ENCODE data around the gene EHD4.

DNA sequence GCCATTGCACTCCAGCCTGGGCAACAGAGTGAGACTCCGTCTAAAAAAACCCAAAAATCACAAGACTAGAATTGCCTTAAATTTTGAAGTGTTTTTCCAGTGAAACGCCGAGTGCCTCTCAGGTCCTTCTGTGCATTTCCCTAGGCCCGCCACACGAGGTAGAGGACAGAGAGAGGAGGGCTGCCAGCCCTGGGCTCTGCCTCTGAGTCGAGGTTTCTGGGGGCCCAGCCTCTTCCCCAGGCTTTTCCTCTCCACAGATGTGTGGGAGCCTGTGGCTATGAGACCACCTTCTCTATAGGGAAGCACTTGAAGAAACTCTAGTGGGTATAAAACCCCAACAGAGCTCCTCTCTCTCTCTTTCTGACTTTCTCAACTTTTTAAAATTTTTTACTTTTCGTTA lies 10.9 kb upstream of the EHD4 start:
- TF ChIP-seq, protein P1, sequence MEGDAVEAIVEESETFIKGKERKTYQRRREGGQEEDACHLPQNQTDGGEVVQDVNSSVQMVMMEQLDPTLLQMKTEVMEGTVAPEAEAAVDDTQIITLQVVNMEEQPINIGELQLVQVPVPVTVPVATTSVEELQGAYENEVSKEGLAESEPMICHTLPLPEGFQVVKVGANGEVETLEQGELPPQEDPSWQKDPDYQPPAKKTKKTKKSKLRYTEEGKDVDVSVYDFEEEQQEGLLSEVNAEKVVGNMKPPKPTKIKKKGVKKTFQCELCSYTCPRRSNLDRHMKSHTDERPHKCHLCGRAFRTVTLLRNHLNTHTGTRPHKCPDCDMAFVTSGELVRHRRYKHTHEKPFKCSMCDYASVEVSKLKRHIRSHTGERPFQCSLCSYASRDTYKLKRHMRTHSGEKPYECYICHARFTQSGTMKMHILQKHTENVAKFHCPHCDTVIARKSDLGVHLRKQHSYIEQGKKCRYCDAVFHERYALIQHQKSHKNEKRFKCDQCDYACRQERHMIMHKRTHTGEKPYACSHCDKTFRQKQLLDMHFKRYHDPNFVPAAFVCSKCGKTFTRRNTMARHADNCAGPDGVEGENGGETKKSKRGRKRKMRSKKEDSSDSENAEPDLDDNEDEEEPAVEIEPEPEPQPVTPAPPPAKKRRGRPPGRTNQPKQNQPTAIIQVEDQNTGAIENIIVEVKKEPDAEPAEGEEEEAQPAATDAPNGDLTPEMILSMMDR (tag by site-specific recombination; IDR thresholded peaks at IDR 0.05), result no peak
- TF ChIP-seq ZBTB1 (tag by site-specific recombination; IDR thresholded peaks at IDR 0.05), result no peak
- no peak for TF ChIP-seq ZNF623 (tag by site-specific recombination; IDR thresholded peaks at IDR 0.05)
- TF ChIP-seq ZNF274 (IDR thresholded peaks at IDR 0.05; ENCODE audit: low read length), result no peak
- no peak for TF ChIP-seq ZNF274 (tag by site-specific recombination; IDR thresholded peaks at IDR 0.05; ENCODE audit: borderline replicate concordance)
- TF ChIP-seq ZBTB21 (tag by site-specific recombination; IDR thresholded peaks at IDR 0.05), result no peak
- no peak for TF ChIP-seq ZNF707 (tag by site-specific recombination; IDR thresholded peaks at IDR 0.05)
- TF ChIP-seq ZNF19 (tag by site-specific recombination; IDR thresholded peaks at IDR 0.05; ENCODE audit: low read depth), result no peak
- TF ChIP-seq YY1 (tag by site-specific recombination; IDR thresholded peaks at IDR 0.05), result no peak
- TF ChIP-seq ZNF133 (tag by site-specific recombination; IDR thresholded peaks at IDR 0.05), result no peak
- TF ChIP-seq ZNF114 (tag by site-specific recombination; IDR thresholded peaks at IDR 0.05), result no peak
- no peak for TF ChIP-seq ZNF560 (tag by site-specific recombination; IDR thresholded peaks at IDR 0.05; ENCODE audit: borderline replicate concordance)
- no peak for TF ChIP-seq ZNF223 (tag by site-specific recombination; IDR thresholded peaks at IDR 0.05)
- no peak for TF ChIP-seq ZNF354C (tag by site-specific recombination; IDR thresholded peaks at IDR 0.05; ENCODE audit: borderline replicate concordance, low read depth)
- TF ChIP-seq ZNF792 (tag by site-specific recombination; IDR thresholded peaks at IDR 0.05), result no peak

All from HEK293 (cell line).